ENCODE results near the gene ST6GALNAC3. TPM values are rescaled to one million over a fixed set of nuclear protein-coding genes. Genes with fewer than 3 reads are reported as not detected.
A peak's percentile ranks its signal among the peaks of the same experiment; 100 is the strongest.

Gene ST6GALNAC3
- total RNA-seq, 4 donors from 2014 or later = 2.8 to 3.5 (median 3.4) TPM

- no peak for TF ChIP-seq POLR2A (IDR thresholded peaks at IDR 0.05)
- peak; percentile 63 to 93 (median 84) for TF ChIP-seq CTCF (IDR thresholded peaks at IDR 0.05)
- peak overlapping the region; percentile 24 to 47 (median 35) for H3K4me3 ChIP-seq
These were observed 79.8 kb downstream of the ST6GALNAC3 start for GRCh38 chr1:76154206-76154956.

GRCh38 chr1:76156987-76157386 lies 82.4 kb downstream of the ST6GALNAC3 start:
- H3K27me3 ChIP-seq = no peaks in the 10 kb centered on the region
- no peaks in the 10 kb centered on the region for H3K36me3 ChIP-seq
- H3K27ac ChIP-seq = no peak overlapping the region
- TF ChIP-seq POLR2A (IDR thresholded peaks at IDR 0.05) (no peak), CTCF (IDR thresholded peaks at IDR 0.05) (no peak)
- H3K4me3 ChIP-seq = no peak overlapping the region
- no peaks in the 10 kb centered on the region for H3K4me1 ChIP-seq
- H3K9me3 ChIP-seq = no peaks in the 10 kb centered on the region
- no peak for DNase-seq

More at GRCh38 chr1:76154206-76154956, 79.8 kb downstream of the ST6GALNAC3 start:
- peak; percentile 73 to 89 (median 73) for DNase-seq
- no peaks in the 10 kb centered on the region for H3K27me3 ChIP-seq
- peak overlapping the region; percentile 21 to 43 (median 34) for H3K27ac ChIP-seq
- no peaks in the 10 kb centered on the region for H3K4me1 ChIP-seq
- no peaks in the 10 kb centered on the region for H3K36me3 ChIP-seq
- H3K9me3 ChIP-seq = no peaks in the 10 kb centered on the region

- DNase-seq = no peak
These were observed 83.6 kb downstream of the ST6GALNAC3 start for GRCh38 chr1:76158126-76158525.

GRCh38 chr1:76160225-76160624 lies 85.7 kb downstream of the ST6GALNAC3 start:
- no peaks in the 10 kb centered on the region for H3K27me3 ChIP-seq
- no peak overlapping the region for H3K4me3 ChIP-seq
- no peak overlapping the region for H3K27ac ChIP-seq
- no peaks in the 10 kb centered on the region for H3K9me3 ChIP-seq
- H3K36me3 ChIP-seq = no peaks in the 10 kb centered on the region
- no peaks in the 10 kb centered on the region for H3K4me1 ChIP-seq
- TF ChIP-seq CTCF (IDR thresholded peaks at IDR 0.05) (no peak), POLR2A (IDR thresholded peaks at IDR 0.05) (no peak)
- no peak for DNase-seq

More at GRCh38 chr1:76158126-76158525, 83.6 kb downstream of the ST6GALNAC3 start:
- Histone ChIP-seq H3K4me3 (no peak overlapping the region), H3K4me1 (no peaks in the 10 kb centered on the region), H3K36me3 (no peaks in the 10 kb centered on the region), H3K27ac (no peak overlapping the region), H3K9me3 (no peaks in the 10 kb centered on the region), H3K27me3 (no peaks in the 10 kb centered on the region)
- TF ChIP-seq CTCF (IDR thresholded peaks at IDR 0.05) (no peak), POLR2A (IDR thresholded peaks at IDR 0.05) (no peak)

GRCh38 chr1:76161451-76161850 lies 86.9 kb downstream of the ST6GALNAC3 start:
- H3K9me3 ChIP-seq = no peaks in the 10 kb centered on the region
- H3K27ac ChIP-seq = no peak overlapping the region
- H3K4me1 ChIP-seq = no peaks in the 10 kb centered on the region
- no peaks in the 10 kb centered on the region for H3K27me3 ChIP-seq
- H3K4me3 ChIP-seq = no peak overlapping the region
- no peak for TF ChIP-seq CTCF (IDR thresholded peaks at IDR 0.05)
- no peak for TF ChIP-seq POLR2A (IDR thresholded peaks at IDR 0.05)
- no peak for DNase-seq
- H3K36me3 ChIP-seq = no peaks in the 10 kb centered on the region
